ENCODE data around the gene PRPF39.

Gene PRPF39

DNA sequence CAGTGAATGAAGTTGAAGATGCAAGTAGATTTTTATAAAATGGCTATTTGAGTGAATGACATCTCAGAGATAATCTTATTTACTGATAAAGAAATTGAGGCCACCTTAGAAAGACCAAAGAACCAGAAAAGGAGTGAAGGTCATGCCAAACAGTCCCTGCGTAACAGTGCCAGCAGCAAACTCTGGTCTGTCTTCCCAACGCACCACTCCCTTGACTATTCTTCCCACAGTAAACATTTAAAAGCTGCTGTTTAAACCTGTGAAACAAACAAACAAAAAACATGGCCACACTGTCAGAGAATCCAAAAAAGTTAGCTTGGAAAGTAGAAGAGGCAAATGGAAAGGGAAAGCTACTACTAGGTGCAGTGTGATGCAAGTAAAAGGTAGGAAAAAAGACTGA is 1.5 kb upstream of the PRPF39 start:
- ATAC-seq = no peak

GRCh38 chr14:45083617-45083975 is 320 bp upstream of the PRPF39 start:
- ATAC-seq = no peak

DNA sequence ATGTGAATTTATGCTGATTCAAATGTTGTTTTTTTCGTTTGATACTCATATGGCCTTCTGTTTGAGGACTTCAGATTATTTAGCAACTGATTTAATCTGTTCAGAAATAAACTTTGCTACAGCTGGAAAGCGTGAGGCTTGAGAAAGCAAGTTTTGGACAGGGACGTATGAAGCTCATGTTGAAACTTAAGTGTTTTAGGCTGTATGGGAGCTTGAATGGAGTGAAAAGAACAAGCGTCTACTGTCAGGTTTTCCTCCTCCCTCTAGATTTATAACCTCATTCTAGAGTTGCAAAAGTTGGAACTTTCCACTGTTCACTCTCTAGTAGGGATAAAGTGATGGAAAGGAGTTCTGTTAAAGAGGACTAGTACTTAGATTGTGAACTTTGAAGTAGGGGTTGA is 1.0 kb downstream of the PRPF39 start:
- no peak for ATAC-seq

DNA sequence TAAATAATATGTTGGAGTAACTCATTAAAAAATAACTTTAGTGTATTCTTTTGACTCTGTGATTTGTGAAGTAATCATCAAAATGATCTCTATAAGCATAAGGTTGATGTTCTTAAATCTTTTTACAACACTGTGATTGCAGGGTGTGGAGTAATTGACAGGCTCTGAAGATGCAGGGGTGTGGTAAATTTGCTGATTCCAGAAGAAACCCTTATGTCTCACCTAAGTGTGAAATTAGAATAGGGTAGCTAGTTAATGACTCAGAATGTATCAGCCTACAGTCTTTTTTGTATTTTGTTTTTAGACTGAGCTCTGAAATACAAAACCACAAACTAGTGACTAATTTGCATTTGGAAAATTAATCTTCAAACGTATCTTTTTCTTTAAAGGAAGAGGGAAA is 5.9 kb downstream of the PRPF39 start:
- ATAC-seq = peak; percentile 99

DNA sequence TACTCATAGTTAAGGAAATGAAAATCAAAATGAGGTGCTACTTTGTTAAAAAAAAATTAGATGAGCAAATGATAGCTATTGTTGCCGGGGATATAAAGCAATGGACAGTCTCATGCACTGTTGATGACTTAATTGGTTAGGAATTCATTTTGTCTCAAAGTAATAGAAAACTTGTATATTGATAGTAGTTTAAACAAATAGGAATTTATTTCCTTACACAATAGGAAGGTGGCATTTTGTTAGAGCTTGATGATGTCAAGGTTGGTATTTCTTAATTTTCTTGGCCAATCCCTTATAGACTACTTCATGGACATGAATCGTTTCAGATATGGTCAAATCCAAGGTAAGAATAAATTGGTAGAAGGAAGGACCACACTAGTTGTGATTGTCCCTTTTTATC is 7.8 kb downstream of the PRPF39 start:
- no peak for ATAC-seq

DNA sequence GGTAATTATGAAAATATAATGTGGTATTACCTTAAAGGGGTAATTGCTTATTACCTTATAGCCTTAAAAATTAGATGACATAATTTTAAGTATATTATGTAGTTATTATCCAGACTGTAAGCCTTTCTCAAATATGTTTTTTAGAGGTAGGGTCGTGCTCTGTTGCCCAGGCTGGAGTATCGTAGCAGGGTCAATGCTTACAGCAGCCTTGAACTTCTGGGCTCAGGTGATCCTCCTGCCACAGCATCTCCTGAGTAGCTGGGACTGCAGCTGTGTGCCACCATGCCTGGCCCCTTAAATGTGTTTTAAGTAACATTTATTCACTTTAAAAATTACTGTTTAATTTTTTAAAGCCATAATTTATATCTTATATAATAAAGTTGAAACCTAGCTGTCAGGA is 10.4 kb downstream of the PRPF39 start:
- no peak for ATAC-seq

GRCh38 chr14:45095143-45095542 is 11.2 kb downstream of the PRPF39 start:
- ATAC-seq = peak; percentile 67 to 78

- ATAC-seq = no peak
These were observed 12.3 kb downstream of the PRPF39 start for GRCh38 chr14:45096218-45096617.

DNA sequence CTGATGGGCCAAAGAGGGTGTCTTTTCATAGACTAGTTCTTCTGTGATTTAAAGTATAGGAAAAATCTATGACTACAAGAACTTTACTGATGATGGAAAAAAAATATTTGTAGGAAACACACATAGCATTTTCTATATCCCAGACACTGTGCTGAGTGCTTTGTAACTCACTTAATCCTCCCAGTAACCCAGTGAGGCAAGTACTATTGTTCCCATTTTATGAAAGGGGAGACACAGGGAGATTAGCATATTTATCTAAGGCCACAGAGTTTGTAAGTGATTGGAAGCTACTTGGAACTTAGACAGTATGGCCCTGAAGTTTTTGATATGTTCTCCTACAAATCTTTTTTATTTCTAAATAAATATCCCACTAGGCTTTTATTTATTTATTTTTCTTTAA is 19.9 kb downstream of the PRPF39 start:
- ATAC-seq = no peak

- ATAC-seq = no peak
These were observed 20.6 kb downstream of the PRPF39 start for GRCh38 chr14:45104561-45104960.

- peak; percentile 53 to 55 for ATAC-seq
These were observed 29.2 kb downstream of the PRPF39 start for GRCh38 chr14:45112896-45113781.

DNA sequence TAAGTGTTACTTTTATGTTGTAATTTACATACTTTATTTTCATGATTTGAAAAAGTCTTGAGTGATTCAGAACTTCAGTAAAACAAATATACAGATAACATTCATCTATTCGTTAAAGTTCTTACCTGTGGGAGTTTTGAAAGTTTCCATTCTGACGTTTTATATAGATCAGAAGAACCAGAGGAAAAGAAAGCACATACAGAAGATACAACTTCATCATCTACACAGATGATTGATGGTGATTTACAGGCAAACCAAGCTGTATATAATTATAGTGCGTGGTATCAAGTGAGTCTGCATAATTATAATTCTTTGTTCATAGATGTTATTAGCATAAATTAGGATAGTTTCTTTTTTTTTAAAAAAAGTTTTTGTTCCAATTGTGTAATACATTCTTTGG is 30.4 kb downstream of the PRPF39 start:
- ATAC-seq = peak; percentile 95 to 96

DNA sequence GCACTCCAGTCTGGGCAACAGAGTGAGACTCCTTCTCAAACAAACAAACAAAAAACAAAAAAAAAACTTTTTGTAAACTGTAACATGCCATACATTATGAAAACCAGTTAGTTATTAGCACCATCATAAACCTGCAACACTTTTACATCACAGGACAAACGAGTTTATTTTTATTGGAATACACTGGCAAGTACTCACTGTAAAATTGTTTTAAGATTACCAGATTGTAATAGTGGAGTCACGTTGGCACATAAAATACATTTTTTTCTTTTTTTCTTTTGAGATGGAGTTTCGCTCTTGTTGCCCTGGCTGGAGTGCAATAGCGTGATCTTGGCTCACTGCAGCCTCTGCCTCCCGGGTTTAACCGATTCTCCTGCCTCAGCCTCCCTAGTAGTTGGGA is 34.7 kb downstream of the PRPF39 start:
- ATAC-seq = no peak

DNA sequence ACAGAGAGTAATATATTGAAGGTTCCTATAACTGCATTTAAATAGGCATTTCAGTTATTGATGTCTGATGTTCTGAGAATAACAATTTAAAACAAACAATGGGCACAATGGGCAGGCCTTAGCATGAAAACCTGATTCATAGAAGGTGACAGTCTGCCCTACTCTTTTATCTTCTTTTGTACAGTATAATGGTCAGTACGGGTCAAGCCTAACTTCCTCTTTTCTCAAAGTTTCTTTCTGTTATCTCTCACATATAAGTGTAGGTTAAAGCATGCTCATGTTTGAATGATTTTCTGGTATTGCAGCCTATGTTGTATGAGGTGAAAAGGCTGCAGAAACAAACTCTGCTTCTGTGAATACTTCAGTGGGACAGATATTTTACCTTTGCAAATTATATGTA is 36.2 kb downstream of the PRPF39 start:
- no peak for ATAC-seq

DNA sequence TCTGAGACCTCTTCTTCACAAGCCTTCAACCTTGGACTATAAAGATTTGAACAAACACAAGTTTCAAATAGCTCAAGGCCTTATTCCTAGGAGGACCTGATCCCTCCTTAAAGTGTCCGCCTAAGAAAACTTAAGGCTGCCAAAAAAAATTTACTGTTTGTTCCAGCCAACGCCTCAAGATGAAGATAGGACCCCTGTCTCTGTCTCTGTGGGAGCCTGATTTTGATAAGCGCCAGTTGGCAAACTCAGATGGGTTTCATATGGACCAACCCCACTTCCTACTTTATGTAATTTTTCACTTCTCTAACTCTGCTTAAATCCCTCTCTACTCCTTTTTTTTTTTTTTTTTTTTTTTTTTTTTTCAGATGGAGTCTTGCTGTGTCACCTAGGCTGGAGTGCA is 39.4 kb downstream of the PRPF39 start:
- no peak for ATAC-seq

DNA sequence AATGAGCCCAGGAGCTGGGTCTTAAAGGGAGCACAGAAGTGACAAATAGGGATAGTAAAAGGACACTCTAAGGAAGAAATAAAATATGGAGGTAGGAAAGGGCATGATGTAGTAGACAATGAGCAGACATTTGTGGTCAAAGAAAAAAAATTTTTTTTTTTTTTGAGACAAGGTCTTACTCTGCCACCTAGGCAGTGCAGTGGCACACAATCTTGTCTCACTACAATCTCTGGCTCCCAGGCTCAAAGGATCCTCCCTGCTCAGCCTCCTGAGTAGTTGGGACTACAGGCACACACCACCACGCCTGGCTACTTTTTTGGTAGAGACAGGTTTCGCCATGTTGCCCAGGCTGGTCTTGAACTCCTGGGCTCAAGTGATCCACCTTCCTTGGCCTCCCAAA is 41.8 kb downstream of the PRPF39 start:
- ATAC-seq = no peak

DNA sequence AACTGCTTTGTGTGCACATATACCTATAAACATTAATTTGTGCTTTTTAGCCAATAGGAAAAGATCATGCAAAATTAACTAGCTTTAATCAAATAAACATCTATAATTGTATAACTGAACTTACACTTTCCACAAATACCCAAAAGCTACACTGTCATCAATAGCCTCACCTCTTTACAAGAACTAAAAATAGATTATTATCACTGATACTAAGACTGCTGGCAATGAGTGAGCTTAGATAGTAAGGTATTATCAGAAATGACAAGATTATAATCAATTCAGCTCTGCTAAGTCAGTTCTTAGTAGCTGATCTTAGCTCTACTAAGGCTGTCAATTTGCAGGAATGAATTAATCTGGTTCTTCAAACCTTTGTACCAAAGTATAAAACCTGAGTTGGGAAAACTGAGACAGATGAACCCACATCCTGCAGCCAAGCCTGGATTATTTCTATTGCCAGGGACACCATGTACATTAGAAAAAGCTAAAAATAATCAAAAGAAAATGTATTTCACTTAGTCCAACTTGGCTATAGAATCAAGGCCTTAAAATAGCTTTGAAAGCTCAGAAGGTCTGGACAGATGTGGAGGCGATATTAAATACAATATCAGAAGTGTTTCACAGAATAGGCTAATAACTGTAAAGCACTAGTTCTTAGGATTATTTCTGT is 45.2 kb downstream of the PRPF39 start:
- ATAC-seq = no peak

- ATAC-seq = no peak
These were observed 49.8 kb downstream of the PRPF39 start for GRCh38 chr14:45133683-45134050.

DNA sequence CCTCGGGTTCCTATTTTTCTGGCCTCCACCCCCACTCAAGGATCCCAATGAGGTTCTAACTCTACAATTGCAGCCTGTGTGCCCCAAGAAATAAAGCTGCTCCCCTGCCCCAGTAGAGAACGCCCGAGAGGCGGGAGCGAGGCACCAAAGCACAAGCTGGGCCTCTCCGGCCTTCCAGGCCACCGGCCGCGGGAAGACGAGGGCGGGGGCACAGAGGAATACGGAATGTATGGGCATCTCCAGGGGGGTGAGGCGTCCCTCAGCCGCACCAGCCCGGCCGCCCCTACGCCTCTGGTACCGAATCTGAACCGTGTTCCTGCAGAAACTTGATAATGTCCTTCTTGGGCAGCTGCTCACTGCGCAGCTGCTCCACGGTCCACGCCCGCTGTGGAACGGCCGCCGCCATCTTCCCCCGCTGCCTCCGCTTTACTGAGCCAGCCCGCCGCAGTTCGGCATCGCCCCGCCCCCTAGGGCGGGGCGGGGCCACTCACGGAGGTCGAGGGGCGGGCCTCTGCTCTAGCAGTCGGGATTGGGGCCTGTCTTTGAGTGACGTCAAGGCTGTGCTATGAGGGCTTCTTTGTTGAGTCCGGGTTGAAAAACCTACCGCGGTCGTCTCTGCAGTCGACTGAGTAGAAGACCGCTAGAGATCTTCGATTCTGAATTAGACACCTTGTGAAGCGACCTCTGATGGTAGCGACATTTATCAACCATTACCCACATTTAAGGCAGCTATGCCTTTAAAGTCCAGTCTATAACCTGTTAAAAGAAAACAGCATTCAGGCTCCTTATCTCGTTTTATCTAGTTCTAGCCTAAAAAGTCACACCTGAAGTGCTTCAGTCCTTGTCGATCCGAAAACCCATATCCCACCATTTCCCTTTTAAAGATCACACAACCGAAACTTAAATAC is 50.4 kb downstream of the PRPF39 start, which contains the start of gene FKBP3:
FKBP3 (minus strand) TSS at position 431 of the 908 bp plus-strand sequence; CDS start at position 406, 25 bp downstream.
- peak; percentile 95 for ATAC-seq

GRCh38 chr14:45135156-45135555 is 51.2 kb downstream of the PRPF39 start:
- ATAC-seq = no peak

GRCh38 chr14:45135659-45136395 is 51.9 kb downstream of the PRPF39 start, which contains the start of gene FANCM:
Gene FANCM, plus strand, starts transcription at chr14:45135930. Its CDS starts 102 bp downstream, at chr14:45136032.
- peak; percentile 40 to 42 for ATAC-seq

DNA sequence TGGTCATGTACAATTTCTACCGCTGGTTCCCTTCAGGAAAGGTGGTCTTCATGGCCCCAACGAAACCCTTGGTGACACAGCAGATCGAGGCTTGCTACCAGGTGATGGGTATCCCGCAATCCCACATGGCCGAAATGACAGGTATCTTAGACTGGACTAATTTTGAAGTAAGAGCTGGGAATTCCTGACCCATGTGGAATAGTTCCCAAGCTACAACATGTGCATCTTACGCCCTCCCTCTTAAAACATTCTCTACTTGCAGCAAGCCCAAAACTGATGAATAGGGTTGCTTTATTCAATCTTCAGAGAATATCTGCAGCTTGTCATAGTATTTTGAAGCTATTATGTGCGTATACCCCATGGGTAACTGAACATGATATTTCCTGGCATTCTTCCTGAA is 52.5 kb downstream of the PRPF39 start:
- ATAC-seq = no peak
